ENCODE measurements around the gene LARP4B.

LARP4B gene

GRCh38 chr10:815338-816090, 116.0 kb downstream of the LARP4B start:
- H3K4me3 ChIP-seq (ENCODE audit: low read depth in 1 of 2, low read length in 1 of 2): no peak overlapping the region
- peaks cover 99% of the 10 kb centered on the region for H3K36me3 ChIP-seq

GRCh38 chr10:814536-815302, 116.8 kb downstream of the LARP4B start:
- no peaks in the 10 kb centered on the region for H3K27me3 ChIP-seq
- peaks cover 99% of the 10 kb centered on the region for H3K36me3 ChIP-seq
- TF ChIP-seq CTCF (IDR thresholded peaks at IDR 0.05): no peak
- no peak overlapping the region for H3K27ac ChIP-seq
- no peaks in the 10 kb centered on the region for H3K9me3 ChIP-seq
- H3K4me1 ChIP-seq (ENCODE audit: control insufficient read depth in 1 of 2, insufficient read depth in 1 of 2, low read depth in 1 of 2, low read length in 1 of 2): no peaks in the 10 kb centered on the region
- no peak overlapping the region for H3K4me3 ChIP-seq (ENCODE audit: low read depth in 1 of 2, low read length in 1 of 2)

More at GRCh38 chr10:815338-816090, 116.0 kb downstream of the LARP4B start:
- no peak for TF ChIP-seq CTCF (IDR thresholded peaks at IDR 0.05)
- no peaks in the 10 kb centered on the region for H3K4me1 ChIP-seq (ENCODE audit: control insufficient read depth in 1 of 2, insufficient read depth in 1 of 2, low read depth in 1 of 2, low read length in 1 of 2)
- no peaks in the 10 kb centered on the region for H3K9me3 ChIP-seq
- H3K27me3 ChIP-seq: no peaks in the 10 kb centered on the region
- H3K27ac ChIP-seq: no peak overlapping the region

- Histone ChIP-seq H3K27me3 (no peaks in the 10 kb centered on the region), H3K9me3 (no peaks in the 10 kb centered on the region), H3K27ac (no peak overlapping the region), H3K4me3 (ENCODE audit: low read depth in 1 of 2, low read length in 1 of 2) (no peak overlapping the region), H3K36me3 (peaks cover 96% of the 10 kb centered on the region), H3K4me1 (ENCODE audit: control insufficient read depth in 1 of 2, insufficient read depth in 1 of 2, low read depth in 1 of 2, low read length in 1 of 2) (no peaks in the 10 kb centered on the region)
- no peak for TF ChIP-seq CTCF (IDR thresholded peaks at IDR 0.05)
Measured at GRCh38 chr10:813286-813685, 118.2 kb downstream of the LARP4B start.

- Histone ChIP-seq H3K36me3 (peaks cover 96% of the 10 kb centered on the region), H3K9me3 (no peaks in the 10 kb centered on the region), H3K27ac (no peak overlapping the region), H3K27me3 (no peaks in the 10 kb centered on the region), H3K4me3 (ENCODE audit: low read depth in 1 of 2, low read length in 1 of 2) (no peak overlapping the region), H3K4me1 (ENCODE audit: control insufficient read depth in 1 of 2, insufficient read depth in 1 of 2, low read depth in 1 of 2, low read length in 1 of 2) (no peaks in the 10 kb centered on the region)
- no peak for TF ChIP-seq CTCF (IDR thresholded peaks at IDR 0.05)
Measured at GRCh38 chr10:812787-813186, 118.7 kb downstream of the LARP4B start.

- TF ChIP-seq CTCF (IDR thresholded peaks at IDR 0.05): no peak
- no peaks in the 10 kb centered on the region for H3K9me3 ChIP-seq
- H3K4me3 ChIP-seq (ENCODE audit: low read depth in 1 of 2, low read length in 1 of 2): no peak overlapping the region
- no peaks in the 10 kb centered on the region for H3K4me1 ChIP-seq (ENCODE audit: control insufficient read depth in 1 of 2, insufficient read depth in 1 of 2, low read depth in 1 of 2, low read length in 1 of 2)
- H3K27me3 ChIP-seq: no peaks in the 10 kb centered on the region
- peaks cover 96% of the 10 kb centered on the region for H3K36me3 ChIP-seq
- no peak overlapping the region for H3K27ac ChIP-seq
Measured at GRCh38 chr10:811379-812175, 119.9 kb downstream of the LARP4B start.
